ENCODE results near the gene BCLAF1.
A peak's percentile ranks its signal among the peaks of the same experiment; 100 is the strongest.
"Not testable (repeated sequence)": the region's sequence is repeated elsewhere in the genome, so short reads cannot be mapped to it uniquely, and the experiment has no call there.

BCLAF1 gene

GRCh38 chr6:136236466-136237293 is 53.0 kb downstream of the BCLAF1 start:
- DNase-seq: no peak

GRCh38 chr6:136235233-136235564 is 54.4 kb downstream of the BCLAF1 start:
- DNase-seq: no peak

- no peak for DNase-seq
Measured at GRCh38 chr6:136232701-136233100, 56.9 kb downstream of the BCLAF1 start.

- no peak for DNase-seq
Measured at GRCh38 chr6:136230219-136230853, 59.3 kb downstream of the BCLAF1 start.

- DNase-seq: no peak
Measured at GRCh38 chr6:136228814-136229213, 60.8 kb downstream of the BCLAF1 start.

- no peak for DNase-seq
Measured at GRCh38 chr6:136226674-136227377, 62.8 kb downstream of the BCLAF1 start.

- DNase-seq: peak; percentile 41
Measured at GRCh38 chr6:136226027-136226673, 63.5 kb downstream of the BCLAF1 start.

- no peak for DNase-seq
Measured at GRCh38 chr6:136225496-136225895, 64.2 kb downstream of the BCLAF1 start.

GRCh38 chr6:136224974-136225373 is 64.7 kb downstream of the BCLAF1 start:
- not testable (repeated sequence) for DNase-seq

- no peak for DNase-seq
Measured at GRCh38 chr6:136216503-136217401, 72.9 kb downstream of the BCLAF1 start.

- DNase-seq: no peak
Measured at GRCh38 chr6:136213853-136214252, 75.8 kb downstream of the BCLAF1 start.

- no peak for DNase-seq
Measured at GRCh38 chr6:136213012-136213539, 76.6 kb downstream of the BCLAF1 start.

- DNase-seq: no peak
Measured at GRCh38 chr6:136212608-136213007, 77.0 kb downstream of the BCLAF1 start.

GRCh38 chr6:136210398-136211165 is 79.1 kb downstream of the BCLAF1 start:
- DNase-seq: no peak

- DNase-seq: no peak
Measured at GRCh38 chr6:136209496-136209895, 80.2 kb downstream of the BCLAF1 start.

GRCh38 chr6:136208783-136209182 is 80.9 kb downstream of the BCLAF1 start:
- DNase-seq: no peak

Measured in CD4-positive, alpha-beta T cell treated with Interferon gamma for 1 hour (primary cell).